22Rv1 (cell line): ENCODE data around the gene COL23A1.

Experiments used
- H3K27ac ChIP-seq: fragments of 450-650 bp; 2 replicates; pipeline ENCODE4 v1.5.1; 2017
- CTCF ChIP-seq: fragments of 450-650 bp; IDR thresholded peaks from 2 replicates; pipeline ENCODE4 v1.5.1; 2017; ENCODE audit warnings: mild to moderate bottlenecking
- ZFX ChIP-seq: fragments of 450-650 bp; IDR thresholded peaks from 2 replicates; pipeline ENCODE4 v1.6.1; 2017; ENCODE audit warnings: antibody characterized with exemption, borderline replicate concordance

Gene COL23A1

GRCh38 chr5:178335302-178336030 lies 254.7 kb downstream of the COL23A1 start:
- TF ChIP-seq CTCF (no peak), ZFX (no peak)
- no peak overlapping the region for H3K27ac ChIP-seq

GRCh38 chr5:178334861-178335260 lies 255.3 kb downstream of the COL23A1 start:
- no peak for TF ChIP-seq CTCF
- TF ChIP-seq ZFX = no peak
- no peak overlapping the region for H3K27ac ChIP-seq

DNA sequence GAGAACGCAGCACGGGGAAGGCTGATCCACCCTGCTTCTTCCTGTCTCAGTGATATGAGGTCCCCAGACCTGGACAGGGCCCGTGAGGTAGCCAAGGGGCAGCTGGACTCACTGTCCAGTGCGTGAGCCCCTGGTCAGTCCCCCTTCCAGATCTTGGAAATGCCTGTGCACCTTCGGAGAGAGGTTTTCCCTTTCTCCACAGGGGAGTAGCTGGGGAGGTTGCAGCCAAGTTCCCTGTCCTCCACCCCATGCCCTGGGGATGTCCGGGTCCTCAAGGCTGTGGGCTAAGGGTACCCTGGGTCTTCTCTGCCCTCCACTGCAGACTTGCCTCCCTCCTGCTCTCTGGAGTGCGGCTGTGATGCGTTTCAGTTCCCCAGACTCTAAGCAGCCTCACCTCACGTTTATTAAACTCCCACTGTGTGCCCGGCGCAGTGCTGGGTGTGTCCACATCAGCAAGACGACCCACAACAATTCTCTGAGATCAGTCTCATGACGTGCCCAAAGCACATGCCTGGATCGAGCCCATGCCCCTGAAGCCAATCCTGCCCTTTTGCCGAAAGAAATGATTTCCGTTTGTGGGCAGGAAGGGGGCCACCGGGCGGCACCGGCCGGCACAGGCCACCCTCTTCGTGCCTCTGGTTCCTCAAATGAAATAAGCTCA lies 256.2 kb downstream of the COL23A1 start:
- no peak for TF ChIP-seq ZFX
- no peak for TF ChIP-seq CTCF
- no peak overlapping the region for H3K27ac ChIP-seq

GRCh38 chr5:178332210-178332641 lies 258.0 kb downstream of the COL23A1 start:
- TF ChIP-seq ZFX (no peak), CTCF (no peak)
- no peak overlapping the region for H3K27ac ChIP-seq

GRCh38 chr5:178331491-178331996 lies 258.6 kb downstream of the COL23A1 start:
- H3K27ac ChIP-seq = no peak overlapping the region
- TF ChIP-seq ZFX = no peak
- TF ChIP-seq CTCF = no peak

- H3K27ac ChIP-seq = no peak overlapping the region
- TF ChIP-seq CTCF (no peak), ZFX (no peak)
These were observed 259.3 kb downstream of the COL23A1 start for GRCh38 chr5:178330791-178331404.
